Transverse colon (tissue), 4 donors: Measurements from ENCODE around the gene CEP63.

Source experiments
- EP300 ChIP-seq: sonication (generic); formaldehyde crosslinking; IDR thresholded peaks from one replicate; pipeline ENCODE4 v1.6.1; 2017; ENCODE audit warnings: antibody characterized with exemption, low read depth
- POLR2A ChIP-seq: fragments of 450-650 bp; IDR thresholded peaks from one replicate; pipeline ENCODE4 v1.6.1; 2016; ENCODE audit warnings: antibody characterized with exemption, mild to moderate bottlenecking, moderate library complexity
- POLR2AphosphoS5 ChIP-seq, 3 donors: sonication (generic); formaldehyde crosslinking; IDR thresholded peaks; one replicate each; pipeline ENCODE4 v1.6.1; 2016; ENCODE audit warnings: antibody characterized with exemption in 3 of 3
- TF ChIP-seq, protein P1 (sequence below), 5 experiments: fragments of 200-600 bp in 3 of 5; fragments of 450-650 bp in 2 of 5; sonication (generic) in 3 of 5; IDR thresholded peaks; 1 replicate in 2 of 5; 2 replicates in 3 of 5; pipeline ENCODE4 v1.5.1; 2016 to 2017; ENCODE audit warnings: antibody characterized with exemption in 5 of 5, inconsistent platforms in 3 of 5, mild to moderate bottlenecking in 2 of 5, moderate library complexity in 1 of 5

DNA sequence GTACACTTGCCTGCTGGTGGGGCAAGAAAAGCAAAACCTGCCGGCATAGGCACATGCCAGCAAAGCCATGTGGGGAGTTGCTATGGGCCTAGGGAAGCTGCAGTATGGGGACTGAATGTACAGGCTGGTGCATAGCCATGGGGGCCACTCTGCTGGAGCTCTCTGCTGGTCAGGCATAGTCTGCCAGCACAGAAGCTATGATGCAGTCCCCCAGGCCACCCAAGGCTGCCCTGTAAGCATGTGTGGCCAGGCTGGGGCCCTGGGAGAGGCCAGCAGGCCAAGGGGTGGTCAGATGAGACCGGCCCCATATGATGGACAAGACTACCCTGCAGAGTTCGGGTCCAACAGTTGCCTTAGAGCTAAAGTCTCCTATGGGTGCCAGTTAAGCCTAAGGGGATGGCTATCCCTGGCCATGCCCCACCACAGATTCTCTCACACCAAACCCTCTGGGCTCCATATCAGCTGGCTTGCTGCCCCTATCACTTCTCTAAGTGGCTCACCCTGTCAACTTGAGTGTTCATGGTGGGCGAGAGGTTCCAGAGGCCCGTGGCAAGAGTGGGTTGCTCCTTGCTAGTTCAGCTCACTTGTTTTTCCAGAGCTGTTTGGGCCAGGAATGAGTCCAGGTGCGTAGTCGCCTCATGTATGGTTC is 41.8 kb downstream of the CEP63 start:
- TF ChIP-seq, protein P1, sequence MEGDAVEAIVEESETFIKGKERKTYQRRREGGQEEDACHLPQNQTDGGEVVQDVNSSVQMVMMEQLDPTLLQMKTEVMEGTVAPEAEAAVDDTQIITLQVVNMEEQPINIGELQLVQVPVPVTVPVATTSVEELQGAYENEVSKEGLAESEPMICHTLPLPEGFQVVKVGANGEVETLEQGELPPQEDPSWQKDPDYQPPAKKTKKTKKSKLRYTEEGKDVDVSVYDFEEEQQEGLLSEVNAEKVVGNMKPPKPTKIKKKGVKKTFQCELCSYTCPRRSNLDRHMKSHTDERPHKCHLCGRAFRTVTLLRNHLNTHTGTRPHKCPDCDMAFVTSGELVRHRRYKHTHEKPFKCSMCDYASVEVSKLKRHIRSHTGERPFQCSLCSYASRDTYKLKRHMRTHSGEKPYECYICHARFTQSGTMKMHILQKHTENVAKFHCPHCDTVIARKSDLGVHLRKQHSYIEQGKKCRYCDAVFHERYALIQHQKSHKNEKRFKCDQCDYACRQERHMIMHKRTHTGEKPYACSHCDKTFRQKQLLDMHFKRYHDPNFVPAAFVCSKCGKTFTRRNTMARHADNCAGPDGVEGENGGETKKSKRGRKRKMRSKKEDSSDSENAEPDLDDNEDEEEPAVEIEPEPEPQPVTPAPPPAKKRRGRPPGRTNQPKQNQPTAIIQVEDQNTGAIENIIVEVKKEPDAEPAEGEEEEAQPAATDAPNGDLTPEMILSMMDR (IDR thresholded peaks at IDR 0.05) = no peak
- TF ChIP-seq POLR2A (no peak), EP300 (no peak), POLR2AphosphoS5 (IDR thresholded peaks at IDR 0.05) (no peak)
